Aorta (tissue), 5 donors: Measurements from ENCODE around the gene TRMT10C. TPM values are rescaled to one million over a fixed set of nuclear protein-coding genes. Genes with fewer than 3 reads are reported as not detected.
"Not testable (repeated sequence)": the region's sequence is repeated elsewhere in the genome, so short reads cannot be mapped to it uniquely, and the experiment has no call there.

ENCODE experiments used
- ATAC-seq: fragments of 200-7000 bp; cut with Tn5 transposase; one replicate; pipeline ENCODE4 v1.9.1; 2022; ENCODE audit warnings: moderate library complexity; ENCODE audit not compliant: low FRiP score
- DNase-seq, 2 donors: peaks; one replicate each; pipeline ENCODE4 v3.0.0-alpha.2; 2020
- H3K27ac ChIP-seq, 2 donors: one replicate each; pipeline ENCODE4 v1.5.1; 2013; ENCODE audit warnings: low read length in 2 of 2, mild to moderate bottlenecking in 2 of 2, moderate library complexity in 2 of 2, control low read depth in 1 of 2, inconsistent platforms in 1 of 2, low read depth in 1 of 2
- H3K27me3 ChIP-seq, 2 donors: one replicate each; pipeline ENCODE4 v1.6.1; 2013; ENCODE audit warnings: control low read depth in 1 of 2, low read length in 1 of 2, mild to moderate bottlenecking in 1 of 2, moderate library complexity in 1 of 2; ENCODE audit not compliant: insufficient read depth in 2 of 2, control insufficient read depth in 1 of 2
- H3K36me3 ChIP-seq, 2 donors: one replicate each; pipeline ENCODE4 v1.6.1; 2013; ENCODE audit warnings: control low read depth in 1 of 2, low read length in 1 of 2, mild to moderate bottlenecking in 1 of 2; ENCODE audit not compliant: insufficient read depth in 2 of 2, control insufficient read depth in 1 of 2
- H3K4me1 ChIP-seq, 2 donors: one replicate each; pipeline ENCODE4 v1.6.1; 2013; ENCODE audit warnings: low read length in 2 of 2, control low read depth in 1 of 2, mild to moderate bottlenecking in 1 of 2, moderate library complexity in 1 of 2; ENCODE audit not compliant: insufficient read depth in 2 of 2, control insufficient read depth in 1 of 2
- H3K4me3 ChIP-seq, 2 donors: one replicate each; pipeline ENCODE4 v1.5.1; 2013; ENCODE audit warnings: low read length in 2 of 2, control low read depth in 1 of 2, mild to moderate bottlenecking in 1 of 2
- H3K9me3 ChIP-seq: one replicate; pipeline ENCODE4 v1.6.1; 2013; ENCODE audit warnings: mild to moderate bottlenecking, low read length; ENCODE audit not compliant: control insufficient read depth
- WGBS, 2 donors: extraction: QIAGEN DNeasy Blood & Tissue Kit; methylation state at CpG; one replicate each; pipeline ENCODE4 v1.1.7; 2013; 5-methylcytosine and 5-hydroxymethylcytosine counted together
- intact Hi-C, 2 donors: fragments of 100-400 bp; cut with DNase I; formaldehyde crosslinking; loops; one replicate each; pipeline versions ENCODE4 v1.14.2 to v1.15.0; 2022
- polyA plus RNA-seq, 2 donors: library from polyadenylated mRNA; stranded (reverse); fragments of 200-250 nt; gene quantifications; one replicate each; pipeline ENCODE4 v1.2.3, GENCODE V29; 2013
- total RNA-seq, 2 donors: library from RNA; stranded (reverse); fragmentation: NEBNext Ultra II Directional; extraction: Animal tissue kit (Norgen Biotek cat#: 25700); gene quantifications; one replicate each; pipeline ENCODE4 v1.2.1, GENCODE V29; 2021
- donor health status: healthy with polysubstance abuse.
- donor health status: Bipolar disorder and iron deficiency.
- donor health status: DM: no; HTN: no; CAD: no.
- donor health status: DM: no; HTN: no; CAD: no.
- donor health status: DM: yes; HTN: yes; CAD: no.

Gene TRMT10C
- total and polyA plus RNA-seq, 4 donors = 9.1 to 15.0 (median 13.1) TPM

- intact Hi-C loops = loop anchor here in 1 of 2 donors (5.0 kb wide), 1 partner anchor 130 kb away; no protein-coding TSS in a partner anchor
- ATAC-seq = no peak
- DNase-seq = no peak
- Histone ChIP-seq H3K9me3 (no peaks in the 10 kb centered on the region), H3K4me3 (no peak overlapping the region), H3K27ac (no peak overlapping the region), H3K4me1 (no peaks in the 10 kb centered on the region), H3K36me3 (no peaks in the 10 kb centered on the region), H3K27me3 (no peaks in the 10 kb centered on the region)
- WGBS, 2 donors = 86 to 94% methylated on average over 3 of the region's 3 CpGs
Observed at GRCh38 chr3:101602731-101603130, 41.1 kb downstream of the TRMT10C start.

DNA sequence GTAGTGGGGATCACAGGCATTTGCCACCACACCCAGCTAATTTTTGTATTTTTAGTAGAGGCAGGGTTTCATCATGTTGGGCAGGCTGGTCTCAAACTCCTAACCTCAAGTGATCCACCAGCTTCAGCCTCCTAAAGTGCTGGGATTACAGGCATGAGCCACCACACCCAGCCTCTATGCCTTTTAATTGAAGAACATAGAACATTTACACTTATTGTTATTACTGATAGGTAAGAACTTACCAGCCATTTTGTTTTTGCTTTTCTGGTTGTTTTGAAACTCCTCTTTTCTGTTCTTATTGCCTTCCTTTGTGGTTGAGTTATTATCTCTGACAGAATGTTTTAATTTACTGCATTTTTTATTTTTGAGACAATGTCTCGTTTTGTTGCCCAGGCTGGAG lies 41.5 kb downstream of the TRMT10C start:
- no peaks in the 10 kb centered on the region for H3K36me3 ChIP-seq
- no peaks in the 10 kb centered on the region for H3K27me3 ChIP-seq
- 93 to 96% methylated on average over 1 of the region's 1 CpG for WGBS, 2 donors
- intact Hi-C loops = loop anchor here in 1 of 2 donors (5.0 kb wide), 1 partner anchor 131 kb away; no protein-coding TSS in a partner anchor
- H3K4me1 ChIP-seq = no peaks in the 10 kb centered on the region
- H3K27ac ChIP-seq = no peak overlapping the region
- H3K4me3 ChIP-seq = no peak overlapping the region
- no peaks in the 10 kb centered on the region for H3K9me3 ChIP-seq
- no peak for ATAC-seq
- DNase-seq = no peak

GRCh38 chr3:101605398-101605797 lies 43.7 kb downstream of the TRMT10C start:
- intact Hi-C loops, ATAC-seq, H3K4me1 ChIP-seq, H3K9me3 ChIP-seq, DNase-seq, H3K27me3 ChIP-seq, H3K36me3 ChIP-seq, H3K27ac ChIP-seq, H3K4me3 ChIP-seq: not testable (repeated sequence)
- 75 to 76% methylated on average over 10 of the region's 10 CpGs for WGBS, 2 donors

- Histone ChIP-seq H3K4me1 (no peaks in the 10 kb centered on the region), H3K9me3 (no peaks in the 10 kb centered on the region), H3K36me3 (no peaks in the 10 kb centered on the region), H3K4me3 (no peak overlapping the region), H3K27ac (no peak overlapping the region), H3K27me3 (no peaks in the 10 kb centered on the region)
- ATAC-seq (no peak), DNase-seq (no peak)
- 89 to 100% methylated on average over 2 of the region's 2 CpGs for WGBS, 2 donors
- intact Hi-C loops = no loop called here
Observed at GRCh38 chr3:101611023-101611422, 49.4 kb downstream of the TRMT10C start.

- DNase-seq, ATAC-seq, intact Hi-C loops, H3K4me3 ChIP-seq, H3K36me3 ChIP-seq, H3K27me3 ChIP-seq, H3K4me1 ChIP-seq, H3K27ac ChIP-seq, H3K9me3 ChIP-seq: not testable (repeated sequence)
- WGBS, 2 donors = 89 to 91% methylated on average over 8 of the region's 9 CpGs
Observed at GRCh38 chr3:101613014-101613413, 51.3 kb downstream of the TRMT10C start.

- ATAC-seq = no peak
- Histone ChIP-seq H3K27ac (no peak overlapping the region), H3K9me3 (peaks cover 2% of the 10 kb centered on the region), H3K4me3 (no peak overlapping the region), H3K36me3 (no peaks in the 10 kb centered on the region), H3K4me1 (no peaks in the 10 kb centered on the region), H3K27me3 (no peaks in the 10 kb centered on the region)
- DNase-seq = no peak
- WGBS, 2 donors = 94 to 96% methylated on average over 6 of the region's 6 CpGs
- intact Hi-C loops = no loop called here
Observed at GRCh38 chr3:101615525-101615924, 53.9 kb downstream of the TRMT10C start.

Other genes with a start within 250 kb of the TRMT10C start
- gene IMPG2, start 241.3 kb upstream of the TRMT10C start, total RNA-seq = under 1 TPM; 0.39 to 0.63 TPM
- not detected for gene IMPG2, start 241.3 kb upstream of the TRMT10C start, polyA plus RNA-seq
- 10 to 100 TPM; 25.6 to 32.4 TPM for gene SENP7, start 48.7 kb upstream of the TRMT10C start, total RNA-seq
- 10 to 100 TPM in 1 of 2 donors, 1 to 10 TPM in 1; 6.9 to 14.5 TPM for gene SENP7, start 48.7 kb upstream of the TRMT10C start, polyA plus RNA-seq
- gene PCNP, start 12.3 kb downstream of the TRMT10C start, total RNA-seq = 100 to 1,000 TPM; 161 to 176 TPM
- 100 to 1,000 TPM; 135 to 233 TPM for gene PCNP, start 12.3 kb downstream of the TRMT10C start, polyA plus RNA-seq
- 10 to 100 TPM; 15.3 to 18.5 TPM for gene ZBTB11, start 115.3 kb downstream of the TRMT10C start, total RNA-seq
- 1 to 10 TPM; 3.3 to 5.7 TPM for gene ZBTB11, start 115.3 kb downstream of the TRMT10C start, polyA plus RNA-seq
- gene RPL24, start 124.8 kb downstream of the TRMT10C start, total RNA-seq = 100 to 1,000 TPM; 752 to 765 TPM
- gene RPL24, start 124.8 kb downstream of the TRMT10C start, polyA plus RNA-seq = 1,000 to 10,000 TPM; 1,955 to 4,322 TPM
- gene CEP97, start 162.7 kb downstream of the TRMT10C start, total RNA-seq = 10 to 100 TPM in 1 of 2 donors, 1 to 10 TPM in 1; 9.0 to 11.9 TPM
- gene CEP97, start 162.7 kb downstream of the TRMT10C start, polyA plus RNA-seq = 1 to 10 TPM; 1.6 to 2.4 TPM
- 10 to 100 TPM; 26.2 to 27.2 TPM for gene NXPE3, start 217.3 kb downstream of the TRMT10C start, total RNA-seq
- 10 to 100 TPM in 1 of 2 donors, 1 to 10 TPM in 1; 6.4 to 10.1 TPM for gene NXPE3, start 217.3 kb downstream of the TRMT10C start, polyA plus RNA-seq